HEK293 (cell line): ENCODE data around the gene FGF9.

ENCODE experiments used
- RBAK ChIP-seq: fragments of 450-650 bp; formaldehyde crosslinking; IDR thresholded peaks from 2 replicates; pipeline ENCODE4 v1.5.1; 2016; ENCODE audit warnings: missing biosample characterization, missing genetic modification characterization
- ZBTB1 ChIP-seq: fragments of 450-650 bp; formaldehyde crosslinking; IDR thresholded peaks from 2 replicates; pipeline ENCODE4 v1.5.1; 2016; ENCODE audit warnings: missing biosample characterization, missing genetic modification characterization
- TF ChIP-seq, protein P1 (sequence below): fragments of 450-650 bp; formaldehyde crosslinking; IDR thresholded peaks from 2 replicates; pipeline ENCODE4 v1.5.1; 2016; ENCODE audit warnings: missing biosample characterization, missing genetic modification characterization
- TF ChIP-seq, protein P2 (sequence below): fragments of 450-650 bp; formaldehyde crosslinking; IDR thresholded peaks from 2 replicates; pipeline ENCODE4 v1.5.1; 2016; ENCODE audit warnings: missing biosample characterization, missing genetic modification characterization

DNA sequence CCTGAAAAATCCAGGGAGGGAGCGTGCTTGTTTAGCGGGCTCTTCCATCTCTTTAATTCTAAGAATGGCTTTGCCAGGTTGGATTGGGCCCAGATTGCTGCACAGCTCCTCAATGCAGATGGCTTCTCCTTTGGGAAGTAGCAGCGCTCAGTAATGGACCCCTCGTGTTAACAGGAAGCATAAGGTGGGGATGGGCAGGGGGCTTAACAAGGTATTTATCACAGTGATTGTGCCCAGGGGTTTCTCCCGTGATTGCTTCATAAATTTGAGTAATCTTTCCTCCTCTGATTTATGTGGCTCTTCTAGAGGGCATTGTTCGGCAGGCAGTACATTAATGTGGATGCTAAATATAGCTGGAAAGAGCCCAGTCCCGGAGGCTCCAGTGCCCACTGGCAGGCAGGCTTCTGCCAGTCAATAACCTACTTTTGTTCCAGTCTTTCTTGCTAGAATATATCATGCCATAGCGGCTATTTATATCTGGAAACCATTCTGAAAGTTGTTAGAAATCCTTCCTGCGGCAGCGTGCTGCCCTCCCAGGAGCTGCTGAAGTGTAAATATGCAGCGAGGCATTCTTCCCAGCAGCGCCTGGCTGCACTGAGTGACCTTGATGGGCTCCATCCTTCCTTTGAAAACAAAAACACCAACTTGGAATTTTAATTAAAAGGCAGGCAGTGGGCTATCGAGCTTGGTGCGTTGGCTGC, 65.0 kb downstream of the FGF9 start:
- TF ChIP-seq RBAK (tag by site-specific recombination) (no peak), ZBTB1 (tag by site-specific recombination) (no peak)
- TF ChIP-seq, protein P1, sequence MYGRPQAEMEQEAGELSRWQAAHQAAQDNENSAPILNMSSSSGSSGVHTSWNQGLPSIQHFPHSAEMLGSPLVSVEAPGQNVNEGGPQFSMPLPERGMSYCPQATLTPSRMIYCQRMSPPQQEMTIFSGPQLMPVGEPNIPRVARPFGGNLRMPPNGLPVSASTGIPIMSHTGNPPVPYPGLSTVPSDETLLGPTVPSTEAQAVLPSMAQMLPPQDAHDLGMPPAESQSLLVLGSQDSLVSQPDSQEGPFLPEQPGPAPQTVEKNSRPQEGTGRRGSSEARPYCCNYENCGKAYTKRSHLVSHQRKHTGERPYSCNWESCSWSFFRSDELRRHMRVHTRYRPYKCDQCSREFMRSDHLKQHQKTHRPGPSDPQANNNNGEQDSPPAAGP, result no peak
- TF ChIP-seq, protein P2, sequence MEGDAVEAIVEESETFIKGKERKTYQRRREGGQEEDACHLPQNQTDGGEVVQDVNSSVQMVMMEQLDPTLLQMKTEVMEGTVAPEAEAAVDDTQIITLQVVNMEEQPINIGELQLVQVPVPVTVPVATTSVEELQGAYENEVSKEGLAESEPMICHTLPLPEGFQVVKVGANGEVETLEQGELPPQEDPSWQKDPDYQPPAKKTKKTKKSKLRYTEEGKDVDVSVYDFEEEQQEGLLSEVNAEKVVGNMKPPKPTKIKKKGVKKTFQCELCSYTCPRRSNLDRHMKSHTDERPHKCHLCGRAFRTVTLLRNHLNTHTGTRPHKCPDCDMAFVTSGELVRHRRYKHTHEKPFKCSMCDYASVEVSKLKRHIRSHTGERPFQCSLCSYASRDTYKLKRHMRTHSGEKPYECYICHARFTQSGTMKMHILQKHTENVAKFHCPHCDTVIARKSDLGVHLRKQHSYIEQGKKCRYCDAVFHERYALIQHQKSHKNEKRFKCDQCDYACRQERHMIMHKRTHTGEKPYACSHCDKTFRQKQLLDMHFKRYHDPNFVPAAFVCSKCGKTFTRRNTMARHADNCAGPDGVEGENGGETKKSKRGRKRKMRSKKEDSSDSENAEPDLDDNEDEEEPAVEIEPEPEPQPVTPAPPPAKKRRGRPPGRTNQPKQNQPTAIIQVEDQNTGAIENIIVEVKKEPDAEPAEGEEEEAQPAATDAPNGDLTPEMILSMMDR (tag by site-specific recombination), result no peak
